Subcutaneous abdominal adipose tissue (tissue), 5 donors: ENCODE data around the gene DIP2C.
"Not testable (repeated sequence)": the region's sequence is repeated elsewhere in the genome, so short reads cannot be mapped to it uniquely, and the experiment has no call there.

Source experiments
- H3K27ac ChIP-seq: one replicate; pipeline ENCODE4 v1.7.0; 2013; ENCODE audit warnings: low read depth, mild to moderate bottlenecking, inconsistent platforms, low read length, moderate library complexity
- H3K27me3 ChIP-seq, 5 donors: one replicate each; pipeline ENCODE4 v1.7.0; 2013; ENCODE audit warnings: low read length in 5 of 5, inconsistent platforms in 1 of 5; ENCODE audit not compliant: control insufficient read depth in 5 of 5, insufficient read depth in 4 of 5
- H3K36me3 ChIP-seq, 5 donors: one replicate each; pipeline ENCODE4 v1.7.0; 2013; ENCODE audit warnings: low read length in 5 of 5; ENCODE audit not compliant: control insufficient read depth in 5 of 5, insufficient read depth in 5 of 5
- H3K4me1 ChIP-seq, 5 donors: one replicate each; pipeline ENCODE4 v1.7.0; 2013; ENCODE audit warnings: low read length in 5 of 5, mild to moderate bottlenecking in 3 of 5, moderate library complexity in 1 of 5; ENCODE audit not compliant: control insufficient read depth in 5 of 5, insufficient read depth in 5 of 5
- H3K4me3 ChIP-seq, 5 donors: one replicate each; pipeline ENCODE4 v1.7.0; 2013; ENCODE audit warnings: low read length in 5 of 5, low read depth in 1 of 5
- H3K9ac ChIP-seq, 5 donors: one replicate each; pipeline ENCODE4 v1.7.0; 2013; ENCODE audit warnings: low read length in 5 of 5, mild to moderate bottlenecking in 4 of 5, moderate library complexity in 3 of 5
- H3K9me3 ChIP-seq, 5 donors: one replicate each; pipeline ENCODE4 v1.7.0; 2013; ENCODE audit warnings: low read length in 5 of 5; ENCODE audit not compliant: control insufficient read depth in 5 of 5
- donor health status: healthy.
- donor health status: healthy.
- donor health status: healthy.
- donor health status: healthy.
- donor health status: healthy.

DIP2C gene

DNA sequence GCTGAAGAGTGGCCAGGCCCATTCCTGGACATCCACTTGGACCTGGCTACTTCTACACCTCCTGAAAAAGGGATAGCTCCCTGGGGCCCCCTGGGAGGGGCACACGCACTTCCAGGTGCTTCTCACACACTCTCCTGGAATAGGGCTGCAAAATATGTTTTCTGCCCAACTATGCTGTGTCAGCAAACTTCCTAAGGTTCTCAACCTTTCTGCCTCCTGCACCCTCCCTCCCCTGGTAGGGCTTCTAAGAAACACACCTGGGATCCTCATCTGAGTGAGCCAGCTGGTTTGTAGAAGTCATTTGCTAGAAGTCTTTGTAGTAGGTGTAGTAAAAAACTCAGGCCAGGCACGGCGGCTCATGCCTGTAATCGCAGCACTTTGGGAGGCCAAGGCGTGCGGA lies 417.7 kb downstream of the DIP2C start:
- no peaks in the 10 kb centered on the region for H3K9me3 ChIP-seq
- no peaks in the 10 kb centered on the region for H3K27me3 ChIP-seq
- peaks cover 0 to 2% (median 0%) of the 10 kb centered on the region in 5 donors for H3K4me1 ChIP-seq
- peaks cover 2 to 21% (median 16%) of the 10 kb centered on the region in 5 donors for H3K36me3 ChIP-seq
- H3K9ac ChIP-seq: no peak overlapping the region
- no peak overlapping the region for H3K4me3 ChIP-seq
- H3K27ac ChIP-seq: no peak overlapping the region

DNA sequence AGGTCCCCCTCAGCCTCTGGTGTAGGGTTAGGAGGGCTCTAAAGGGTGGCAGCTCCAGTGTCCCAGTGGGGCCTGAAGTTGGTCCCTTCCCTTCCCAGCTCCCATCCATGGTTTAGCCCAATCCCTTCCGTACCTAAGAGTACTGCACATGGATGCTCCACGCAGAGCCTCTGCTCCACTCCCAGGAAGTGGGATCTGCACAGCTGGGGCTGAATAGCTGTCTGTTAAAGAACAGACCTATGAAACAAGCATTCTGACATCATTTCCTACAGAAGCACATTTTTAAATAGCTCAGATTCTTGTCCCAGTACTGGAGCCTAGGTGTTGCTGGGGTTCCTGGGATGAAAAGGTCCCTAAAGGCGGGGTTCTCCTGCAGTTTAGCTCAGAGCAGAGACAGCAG lies 418.3 kb downstream of the DIP2C start:
- Histone ChIP-seq H3K27ac (no peak overlapping the region), H3K4me3 (no peak overlapping the region), H3K36me3 (peaks cover 0 to 19% (median 15%) of the 10 kb centered on the region in 5 donors), H3K9ac (no peak overlapping the region), H3K4me1 (peaks cover 0 to 2% (median 0%) of the 10 kb centered on the region in 5 donors), H3K27me3 (no peaks in the 10 kb centered on the region), H3K9me3 (no peaks in the 10 kb centered on the region)

DNA sequence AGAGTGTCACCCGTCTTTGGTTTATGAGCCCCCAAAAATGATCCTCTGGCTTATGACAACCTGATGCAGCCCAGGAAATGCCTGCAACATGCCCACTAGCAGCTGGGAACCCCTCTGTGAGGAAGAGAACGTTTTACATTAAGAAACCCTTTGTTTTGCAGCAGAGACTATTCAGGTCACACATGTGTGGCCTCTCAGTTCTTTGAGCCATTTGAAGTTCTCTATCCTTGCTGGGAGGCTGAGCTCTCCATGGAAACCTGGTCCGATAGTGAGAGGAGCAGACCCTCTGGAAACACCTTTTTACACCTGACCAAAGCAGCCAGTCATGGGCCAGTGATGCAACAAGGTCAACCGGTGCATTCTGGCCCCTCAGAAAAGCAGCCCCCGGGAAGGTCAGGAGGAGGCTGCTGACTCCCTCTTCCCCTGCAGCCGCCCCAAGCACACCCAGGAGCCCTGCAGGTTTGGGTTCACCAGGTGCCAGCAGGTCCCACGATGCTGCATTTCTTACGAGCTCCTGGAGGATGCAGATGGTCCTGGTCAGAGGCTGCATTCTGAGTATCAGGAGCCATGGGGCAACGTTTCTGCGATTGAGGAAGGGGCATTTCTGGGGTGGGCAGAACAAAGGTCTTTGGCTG lies 419.9 kb downstream of the DIP2C start:
- Histone ChIP-seq H3K27ac (no peak overlapping the region), H3K9me3 (no peaks in the 10 kb centered on the region), H3K27me3 (no peaks in the 10 kb centered on the region), H3K9ac (no peak overlapping the region), H3K36me3 (peaks cover 0 to 7% (median 5%) of the 10 kb centered on the region in 5 donors), H3K4me3 (no peak overlapping the region), H3K4me1 (peaks cover 0 to 2% (median 0%) of the 10 kb centered on the region in 5 donors)

DNA sequence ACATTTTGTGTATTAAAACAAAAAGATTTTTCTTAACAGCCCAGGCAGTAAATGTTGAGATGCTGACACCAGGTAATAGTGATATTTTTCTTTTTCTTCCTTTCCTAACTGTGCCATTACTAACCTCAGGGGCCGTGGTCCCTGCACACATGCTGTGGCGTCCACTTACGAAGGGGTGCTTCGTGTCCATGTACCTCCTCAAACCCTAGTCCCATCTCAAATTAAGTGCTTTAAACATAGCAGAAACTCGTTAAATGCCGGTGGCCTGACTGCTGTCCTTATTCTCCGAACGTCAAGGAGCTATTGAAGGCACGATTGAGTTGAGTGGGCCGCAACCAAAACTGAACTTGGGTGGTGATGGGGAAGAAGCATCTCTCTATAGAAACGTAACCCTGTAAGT lies 421.8 kb downstream of the DIP2C start:
- no peaks in the 10 kb centered on the region for H3K4me1 ChIP-seq
- no peak overlapping the region for H3K4me3 ChIP-seq
- H3K36me3 ChIP-seq: peaks cover 0 to 1% (median 0%) of the 10 kb centered on the region in 5 donors
- no peak overlapping the region for H3K27ac ChIP-seq
- no peaks in the 10 kb centered on the region for H3K27me3 ChIP-seq
- H3K9me3 ChIP-seq: no peaks in the 10 kb centered on the region
- no peak overlapping the region for H3K9ac ChIP-seq

DNA sequence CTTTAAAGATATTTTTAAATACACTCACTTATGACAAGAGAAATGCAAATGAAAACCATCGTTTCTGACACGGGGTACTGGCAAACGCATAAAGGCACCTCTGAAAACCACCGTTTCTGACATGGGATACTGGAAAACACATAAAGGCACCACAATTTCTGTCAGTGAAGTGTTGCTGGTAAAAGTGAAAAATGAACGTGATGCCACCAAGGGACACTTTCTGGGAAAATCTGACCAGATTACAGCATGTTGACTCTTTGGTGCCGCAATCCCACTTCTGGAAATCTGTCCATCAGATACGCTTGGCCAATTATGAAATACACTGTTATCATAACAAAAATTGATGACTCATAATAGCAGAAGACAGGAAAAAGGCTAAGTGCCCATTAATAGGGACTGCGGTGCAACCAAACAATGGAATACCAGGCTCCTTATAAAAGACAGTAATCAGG lies 422.5 kb downstream of the DIP2C start:
- no peak overlapping the region for H3K9ac ChIP-seq

DNA sequence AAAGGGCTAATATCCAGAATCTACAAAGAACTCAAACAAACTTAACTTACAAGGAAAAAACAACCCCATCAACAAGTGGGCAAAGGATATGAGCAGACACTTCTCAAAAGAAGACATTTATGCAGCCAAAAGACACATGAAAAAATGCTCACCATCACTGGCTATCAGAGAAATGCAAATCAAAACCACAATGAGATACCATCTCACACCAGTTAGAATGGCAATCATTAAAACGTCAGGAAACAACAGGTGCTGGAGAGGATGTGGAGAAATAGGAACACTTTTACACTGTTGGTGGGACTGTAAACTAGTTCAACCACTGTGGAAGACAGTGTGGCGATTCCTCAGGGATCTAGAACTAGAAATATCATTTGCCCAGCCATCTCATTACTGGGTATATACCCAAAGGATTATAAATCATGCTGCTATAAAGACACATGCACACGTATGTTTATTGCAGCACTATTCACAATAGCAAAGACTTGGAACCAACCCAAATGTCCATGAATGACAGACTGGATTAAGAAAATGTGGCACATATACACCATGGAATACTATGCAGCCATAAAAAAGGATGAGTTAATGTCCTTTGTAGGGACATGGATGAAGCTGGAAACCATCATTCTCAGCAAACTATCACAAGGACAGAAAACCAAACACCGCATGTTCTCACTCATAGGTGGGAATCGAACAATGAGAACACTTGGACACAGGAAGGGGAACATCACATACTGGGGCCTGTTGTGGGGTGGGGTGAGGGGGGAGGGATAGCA lies 423.5 kb downstream of the DIP2C start:
- H3K4me3 ChIP-seq, H3K9me3 ChIP-seq, H3K27me3 ChIP-seq, H3K4me1 ChIP-seq, H3K9ac ChIP-seq, H3K36me3 ChIP-seq, H3K27ac ChIP-seq: not testable (repeated sequence)

More for the DNA sequence above, 422.5 kb downstream of the DIP2C start:
- Histone ChIP-seq H3K27me3 (no peaks in the 10 kb centered on the region), H3K4me1 (no peaks in the 10 kb centered on the region), H3K36me3 (no peaks in the 10 kb centered on the region), H3K9me3 (no peaks in the 10 kb centered on the region), H3K4me3 (no peak overlapping the region), H3K27ac (no peak overlapping the region)

DNA sequence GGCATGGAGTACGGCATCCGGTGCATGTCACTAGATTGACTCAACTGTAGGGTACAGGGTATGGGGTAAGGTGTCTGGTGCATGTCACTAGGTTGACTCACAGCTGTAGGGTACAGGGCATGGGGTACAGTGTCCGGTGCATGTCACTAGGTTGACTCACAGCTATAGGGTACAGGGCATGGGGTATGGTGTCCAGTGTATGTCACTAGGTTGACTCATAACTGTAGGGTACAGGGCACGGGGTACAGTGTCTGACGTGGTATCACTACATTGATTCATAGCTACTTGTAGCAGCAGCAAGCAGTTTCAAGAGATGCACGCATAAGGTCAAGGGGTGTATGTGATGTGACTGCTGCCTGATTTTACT lies 424.4 kb downstream of the DIP2C start:
- not testable (repeated sequence) for H3K27ac ChIP-seq, H3K9me3 ChIP-seq, H3K27me3 ChIP-seq, H3K36me3 ChIP-seq, H3K4me1 ChIP-seq, H3K4me3 ChIP-seq, H3K9ac ChIP-seq

DNA sequence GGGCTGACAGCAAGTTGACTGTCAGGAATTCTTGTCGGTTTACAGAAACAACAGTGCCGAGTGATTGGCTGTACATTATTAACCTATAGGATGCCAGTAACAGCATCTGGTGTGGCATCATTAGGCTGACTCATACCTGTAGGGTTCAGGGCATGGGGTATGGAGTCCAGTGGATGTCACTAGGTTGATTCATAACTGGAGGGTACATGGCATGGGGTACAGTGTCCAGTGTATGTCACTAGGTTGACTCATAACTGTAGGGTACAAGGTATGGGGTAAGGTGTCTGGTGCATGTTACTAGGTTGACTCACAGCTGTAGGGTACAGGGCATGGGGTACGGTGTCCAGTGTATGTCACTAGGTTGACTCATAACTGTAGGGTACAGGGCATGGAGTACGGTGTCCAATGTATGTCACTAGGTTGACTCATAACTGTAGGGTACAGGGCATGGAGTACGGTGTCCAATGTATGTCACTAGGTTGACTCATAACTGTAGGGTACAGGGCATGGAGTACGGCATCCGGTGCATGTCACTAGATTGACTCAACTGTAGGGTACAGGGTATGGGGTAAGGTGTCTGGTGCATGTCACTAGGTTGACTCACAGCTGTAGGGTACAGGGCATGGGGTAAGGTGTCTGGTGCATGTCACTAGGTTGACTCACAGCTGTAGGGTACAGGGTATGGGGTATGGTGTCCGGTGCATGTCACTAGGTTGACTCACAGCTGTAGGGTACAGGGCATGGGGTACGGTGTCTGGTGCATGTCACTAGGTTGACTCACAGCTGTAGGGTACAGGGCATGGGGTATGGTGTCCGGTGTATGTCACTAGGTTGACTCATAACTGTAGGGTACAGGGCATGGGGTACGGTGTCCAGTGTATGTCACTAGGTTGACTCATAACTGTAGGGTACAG lies 425.1 kb downstream of the DIP2C start:
- H3K9me3 ChIP-seq, H3K36me3 ChIP-seq, H3K4me1 ChIP-seq, H3K27ac ChIP-seq, H3K9ac ChIP-seq, H3K27me3 ChIP-seq, H3K4me3 ChIP-seq: not testable (repeated sequence)

DNA sequence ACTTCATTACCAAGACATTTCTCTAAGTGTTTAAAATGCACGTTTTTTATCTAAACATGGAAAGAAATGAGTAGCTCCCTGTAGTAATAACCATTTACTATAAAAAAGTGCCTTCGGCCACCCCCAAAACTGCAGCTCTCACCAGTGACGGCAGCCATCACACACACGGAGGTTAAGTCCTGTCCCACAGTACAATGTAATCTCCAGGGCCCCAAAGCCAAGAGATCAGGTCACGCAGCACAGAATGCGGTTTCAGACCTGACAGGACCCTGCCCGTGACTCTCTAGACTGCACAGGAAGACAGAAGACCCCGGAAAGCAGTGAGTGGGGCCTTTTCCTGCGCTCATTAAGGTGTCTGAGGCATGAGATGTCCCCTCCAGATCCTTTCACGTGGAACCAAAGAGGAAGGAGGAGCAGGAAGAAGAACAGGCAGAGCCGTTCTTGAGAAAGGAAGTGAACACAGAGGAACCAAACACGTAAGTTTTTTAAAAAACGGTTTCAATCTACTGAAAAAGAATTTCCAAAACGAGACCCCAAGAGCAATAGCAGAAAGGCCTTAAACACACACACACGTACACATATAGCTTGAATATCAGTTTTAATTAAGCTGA lies 428.5 kb downstream of the DIP2C start:
- Histone ChIP-seq H3K9ac (no peak overlapping the region), H3K9me3 (no peaks in the 10 kb centered on the region), H3K27ac (no peak overlapping the region), H3K4me3 (no peak overlapping the region), H3K36me3 (peaks cover 0 to 4% (median 0%) of the 10 kb centered on the region in 5 donors), H3K27me3 (no peaks in the 10 kb centered on the region), H3K4me1 (peaks cover 0 to 6% (median 3%) of the 10 kb centered on the region in 5 donors)
